Activated CD4-positive, alpha-beta memory T cell treated with anti-CD3 and anti-CD28 coated beads for 36 hours (primary cell): ENCODE results near the gene PPP1R10. TPM values are rescaled to one million over a fixed set of nuclear protein-coding genes. Genes with fewer than 3 reads are reported as not detected.
A peak's percentile ranks its signal among the peaks of the same experiment; 100 is the strongest.

Source experiments
- CTCF ChIA-PET: fragments of 350-600 bp; sonication (Branson Sonifier 250); formaldehyde crosslinking; loops from one replicate; lab custom pipeline; 2021; ENCODE audit warnings: antibody characterized with exemption, inconsistent platforms; lab: Charles Lee
- POLR2A ChIA-PET: fragments of 350-600 bp; sonication (Branson Sonifier 250); formaldehyde crosslinking; loops from one replicate; lab custom pipeline; 2021; ENCODE audit warnings: antibody characterized with exemption; lab: Charles Lee
- DNase-seq: peaks from one replicate; pipeline ENCODE4 v3.0.0-alpha.2; 2020
- H3K27ac Mint-ChIP-seq: one replicate; pipeline ENCODE4 v1.8.0; 2021; ENCODE audit warnings: mixed read lengths
- H3K27me3 Mint-ChIP-seq: one replicate; pipeline ENCODE4 v1.8.0; 2021; ENCODE audit warnings: mixed read lengths
- H3K36me3 Mint-ChIP-seq: one replicate; pipeline ENCODE4 v1.8.0; 2021; ENCODE audit warnings: mixed read lengths
- H3K4me1 Mint-ChIP-seq: one replicate; pipeline ENCODE4 v1.8.0; 2021; ENCODE audit warnings: low read depth, mixed read lengths
- H3K4me3 Mint-ChIP-seq: one replicate; pipeline ENCODE4 v1.8.0; 2021; ENCODE audit warnings: mild to moderate bottlenecking, mixed read lengths
- H3K9me3 Mint-ChIP-seq: one replicate; pipeline ENCODE4 v1.8.0; 2021; ENCODE audit warnings: mixed read lengths
- intact Hi-C: fragments of 100-400 bp; cut with micrococcal nuclease; formaldehyde crosslinking; loops from one replicate; pipeline ENCODE4 v1.15.1; 2023
- microRNA-seq: library from miRNA; unstranded; fragments of <30 nt; microRNA quantifications from one replicate; pipeline ENCODE4 v1.2.0, GENCODE V29; 2022; ENCODE audit warnings: borderline number of aligned reads, borderline microRNAs expressed, borderline replicate concordance
- total RNA-seq, 2 experiments: library from RNA; stranded (reverse); gene quantifications; one replicate each; pipeline ENCODE4 v1.2.3, GENCODE V29; 2021

The PPP1R10 gene
- total RNA-seq, 2 experiments from 2014 or later, result 64.5 to 67.4 TPM

DNA sequence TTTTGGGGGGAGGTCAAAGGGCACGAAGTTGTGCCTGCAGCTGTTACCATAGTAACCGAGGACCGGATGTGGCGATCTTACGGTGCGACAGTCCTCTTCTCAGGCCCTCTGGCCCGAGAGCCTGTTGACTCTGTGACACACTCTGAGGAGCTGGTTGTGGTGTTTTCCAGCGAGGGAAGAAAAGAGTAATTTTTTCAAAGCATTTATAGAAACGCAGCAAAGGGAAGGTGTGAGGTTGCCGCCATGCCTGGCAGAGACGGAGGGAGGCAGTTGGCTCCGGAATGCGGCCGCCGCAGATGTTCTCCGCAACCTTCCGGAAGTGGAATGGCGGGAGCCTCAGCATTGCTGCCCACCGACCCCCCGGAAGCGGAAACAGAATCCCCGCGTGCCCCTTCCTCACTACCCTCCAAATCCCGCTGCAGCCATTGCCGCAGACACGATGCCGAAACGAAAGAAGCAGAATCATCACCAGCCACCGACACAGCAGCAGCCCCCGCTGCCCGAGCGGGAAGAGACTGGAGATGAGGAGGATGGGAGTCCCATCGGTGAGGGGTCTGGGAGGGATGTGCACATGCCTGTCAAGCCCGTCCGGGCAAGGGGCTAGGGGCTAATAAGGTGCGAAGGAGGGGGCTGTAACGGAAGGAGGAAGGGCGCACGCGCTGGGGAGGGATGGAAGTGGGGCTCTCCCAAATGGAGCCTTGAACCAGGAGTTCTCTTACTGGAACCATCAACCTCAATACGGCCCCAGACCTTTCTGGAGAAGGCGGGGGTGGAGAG is 59.9 kb downstream of the PPP1R10 start, which contains the start of gene PRR3:
Gene PRR3, plus strand, starts transcription at position 390 of the 777 bp plus-strand sequence. Its CDS starts 50 bp downstream, at position 440.
- CTCF ChIA-PET, result interaction anchor here (0.7 to 9.5 kb wide), 8 partner anchors 14 to 75 kb away, joined by 3 to 134 read pairs (median 4); partner anchors contain the start of gene ABCF1
- peak within 1 kb of the TSS; percentile 97 for H3K4me3 Mint-ChIP-seq
- intact Hi-C loops, result loop anchor here (1.0 to 10.0 kb wide), 9 partner anchors 13 to 232 kb away; partner anchors contain the start of genes ABCF1, HLA-E, MDC1 and MRPS18B
- H3K36me3 Mint-ChIP-seq, result peaks cover 42% of the 10 kb centered on the region
- H3K9me3 Mint-ChIP-seq, result no peaks in the 10 kb centered on the region
- POLR2A ChIA-PET, result interaction anchor here (0.6 to 3.9 kb wide), 19 partner anchors 10 to 166 kb away, joined by 3 to 28 read pairs (median 4); partner anchors contain the start of genes ABCF1, MDC1 and MRPS18B
- DNase-seq, result peak; percentile 94
- H3K4me1 Mint-ChIP-seq, result peaks cover 44% of the 10 kb centered on the region
- H3K27ac Mint-ChIP-seq, result peak within 1 kb of the TSS; percentile 98
- no peaks in the 10 kb centered on the region for H3K27me3 Mint-ChIP-seq

DNA sequence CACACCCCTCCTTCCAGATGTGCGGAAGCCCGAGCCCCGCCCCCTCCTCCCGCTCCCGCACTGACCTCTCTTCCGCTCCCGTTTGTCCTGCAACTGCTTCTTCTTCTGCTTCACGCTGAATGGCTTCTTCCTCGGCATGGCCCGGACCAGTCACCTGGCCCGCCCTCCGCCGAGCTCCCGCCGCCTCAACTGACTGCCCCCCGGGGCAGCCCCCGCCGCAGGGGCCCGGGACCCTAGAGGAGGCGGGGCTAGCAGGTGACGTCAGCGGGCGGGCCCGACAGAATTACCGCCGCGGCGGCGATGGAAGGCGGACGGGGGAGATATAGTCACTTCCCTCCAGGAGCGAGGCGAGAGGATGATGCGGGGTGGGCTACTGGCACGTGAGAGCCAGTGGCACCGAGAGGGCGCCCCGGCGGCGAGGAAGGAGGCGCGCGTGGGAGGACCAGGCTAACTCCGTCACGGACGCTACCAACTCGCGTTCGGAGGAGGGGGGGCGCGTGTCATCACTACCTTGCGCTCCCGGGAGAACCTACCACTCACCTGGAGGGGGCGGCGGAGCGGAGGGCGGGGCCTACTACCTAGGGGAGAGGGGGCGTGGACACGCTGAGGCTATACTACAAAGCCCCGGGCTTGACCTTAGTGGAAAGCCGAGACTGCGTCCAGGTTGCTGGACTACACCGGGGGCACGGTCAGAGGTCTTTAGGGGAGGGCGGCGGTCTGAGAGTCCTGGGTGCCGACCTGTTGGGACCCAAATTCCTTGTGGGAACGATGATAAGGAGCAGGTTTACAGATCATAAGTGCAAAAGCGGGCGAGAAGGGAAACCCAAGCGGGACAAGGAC is 60.8 kb downstream of the PPP1R10 start, which contains the start of gene GNL1:
Gene GNL1, minus strand, starts transcription at position 424 of the 840 bp plus-strand sequence. Its CDS starts 286 bp downstream, at position 138.
- peak within 1 kb of the TSS; percentile 98 for H3K27ac Mint-ChIP-seq
- ChIA-PET CTCF (interaction anchor here (0.8 to 9.5 kb wide), 7 partner anchors 13 to 102 kb away, joined by 3 to 134 read pairs (median 5); partner anchors contain the start of gene ABCF1), POLR2A (interaction anchor here (0.6 to 3.9 kb wide), 10 partner anchors 10 to 229 kb away, joined by 3 to 28 read pairs (median 4); partner anchors contain the start of gene ABCF1)
- H3K4me1 Mint-ChIP-seq, result peaks cover 44% of the 10 kb centered on the region
- H3K4me3 Mint-ChIP-seq, result peak within 1 kb of the TSS; percentile 97
- intact Hi-C loops, result loop anchor here (1.0 to 10.0 kb wide), 9 partner anchors 12 to 231 kb away; partner anchors contain the start of genes ABCF1, HLA-E, MDC1 and MRPS18B
- no peaks in the 10 kb centered on the region for H3K27me3 Mint-ChIP-seq
- peak; percentile 100 for DNase-seq
- no peaks in the 10 kb centered on the region for H3K9me3 Mint-ChIP-seq
- H3K36me3 Mint-ChIP-seq, result peaks cover 46% of the 10 kb centered on the region

DNA sequence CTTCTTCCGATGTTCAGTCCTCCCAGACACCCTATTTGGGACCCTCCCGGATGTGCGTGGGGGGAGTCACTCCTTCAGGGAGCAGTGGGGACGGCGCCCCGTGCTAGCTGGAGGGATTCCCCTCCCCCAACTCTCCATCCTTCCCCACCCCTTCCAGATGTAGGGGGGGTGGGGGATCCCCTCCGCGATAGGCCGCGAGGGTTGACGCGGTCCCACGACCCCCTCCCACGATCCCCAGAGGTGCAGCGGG is 61.3 kb downstream of the PPP1R10 start:
- Mint-ChIP-seq H3K27ac (peak overlapping the region; percentile 98), H3K4me3 (peak overlapping the region; percentile 97), H3K27me3 (no peaks in the 10 kb centered on the region), H3K4me1 (peaks cover 44% of the 10 kb centered on the region), H3K9me3 (no peaks in the 10 kb centered on the region), H3K36me3 (peaks cover 50% of the 10 kb centered on the region)
- POLR2A ChIA-PET, result interaction anchor here (0.6 to 1.9 kb wide), 5 partner anchors 14 to 228 kb away, joined by 3 to 5 read pairs (median 4); no protein-coding TSS in a partner anchor
- intact Hi-C loops, result loop anchor here (1.0 to 10.0 kb wide), 9 partner anchors 11 to 231 kb away; partner anchors contain the start of genes ABCF1, HLA-E, MDC1 and MRPS18B
- CTCF ChIA-PET, result interaction anchor here (0.5 to 9.5 kb wide), 6 partner anchors 13 to 102 kb away, joined by 3 to 134 read pairs (median 5); no protein-coding TSS in a partner anchor
- DNase-seq, result no peak

DNA sequence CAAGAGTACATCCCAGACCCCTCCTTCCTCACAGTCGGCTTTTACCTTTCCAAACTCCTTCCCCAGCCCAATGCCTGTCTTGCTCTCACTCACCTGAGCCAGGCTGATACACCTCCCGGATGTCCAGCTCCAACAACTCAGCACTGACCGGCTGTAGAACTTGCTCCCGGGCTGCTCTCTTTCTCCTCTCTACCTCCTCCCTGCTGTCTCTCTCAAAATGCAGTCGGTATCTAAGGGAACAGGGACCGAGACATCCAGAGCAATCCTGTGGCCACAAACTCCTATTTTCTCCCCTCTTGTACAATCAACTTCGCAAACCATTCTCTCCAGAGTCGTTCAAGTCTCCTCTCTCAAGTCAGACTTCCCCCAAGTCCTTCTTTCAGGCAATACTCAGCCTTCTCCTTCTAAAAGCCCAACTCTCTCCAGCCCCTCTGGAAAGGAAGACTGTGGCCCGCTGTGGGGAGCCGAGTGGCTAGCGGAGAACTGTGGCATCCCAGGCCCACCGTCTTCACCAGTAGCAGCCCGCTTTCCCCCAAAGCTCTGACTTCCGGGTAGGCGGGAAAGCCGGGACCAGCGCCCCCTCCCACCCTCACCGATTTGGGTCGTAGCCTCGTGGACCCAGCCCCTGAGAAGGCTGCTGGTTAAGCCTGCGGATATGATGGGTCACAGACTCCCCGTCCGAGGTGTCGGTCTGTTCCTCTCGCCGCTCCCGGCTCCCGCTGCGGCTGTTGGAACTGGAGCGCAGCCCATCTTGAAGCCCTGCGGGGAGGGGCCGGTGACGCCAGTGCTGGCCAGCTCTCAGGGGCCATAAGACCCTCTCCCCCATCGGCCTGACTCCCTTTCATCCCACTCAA is 61.9 kb downstream of the PPP1R10 start:
- POLR2A ChIA-PET, result interaction anchor here (0.6 to 1.9 kb wide), 7 partner anchors 10 to 228 kb away, joined by 3 to 5 read pairs (median 3); partner anchors contain the start of gene ABCF1
- Mint-ChIP-seq H3K4me1 (peaks cover 42% of the 10 kb centered on the region), H3K27ac (peak overlapping the region; percentile 98), H3K4me3 (peak overlapping the region; percentile 97), H3K9me3 (no peaks in the 10 kb centered on the region), H3K27me3 (no peaks in the 10 kb centered on the region), H3K36me3 (peaks cover 55% of the 10 kb centered on the region)
- no peak for DNase-seq
- CTCF ChIA-PET, result interaction anchor here (0.5 to 9.5 kb wide), 8 partner anchors 12 to 175 kb away, joined by 3 to 134 read pairs (median 5); no protein-coding TSS in a partner anchor
- intact Hi-C loops, result loop anchor here (5.0 to 10.0 kb wide), 2 partner anchors 127 to 230 kb away; partner anchors contain the start of gene TRIM39

DNA sequence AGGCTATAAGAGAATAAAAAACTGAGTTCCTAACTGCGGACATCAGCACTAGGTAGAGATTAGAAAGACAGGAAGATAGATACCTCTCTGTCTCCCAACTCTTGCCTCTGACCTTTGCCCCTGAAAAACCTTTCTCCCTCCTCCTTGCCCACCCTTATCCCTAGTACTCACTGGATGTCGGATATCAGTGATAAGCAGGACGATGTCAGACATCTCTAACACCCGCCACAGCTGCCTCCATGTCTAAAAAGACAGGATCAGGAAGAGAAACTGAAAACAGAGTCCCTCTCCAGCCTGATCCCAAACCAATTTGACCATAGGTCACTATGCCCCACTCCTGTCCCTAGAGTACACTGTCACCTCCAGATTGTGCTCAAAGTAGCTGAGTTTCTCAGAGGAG is 62.6 kb downstream of the PPP1R10 start:
- Mint-ChIP-seq H3K9me3 (no peaks in the 10 kb centered on the region), H3K36me3 (peaks cover 56% of the 10 kb centered on the region), H3K27me3 (no peaks in the 10 kb centered on the region), H3K4me3 (peak overlapping the region; percentile 97), H3K4me1 (peaks cover 36% of the 10 kb centered on the region), H3K27ac (peak overlapping the region; percentile 23)
- POLR2A ChIA-PET, result interaction anchor here (0.9 to 1.3 kb wide), 2 partner anchors 10 to 17 kb away, joined by 3 read pairs; partner anchors contain the start of gene ABCF1
- CTCF ChIA-PET, result interaction anchor here (1.2 to 9.5 kb wide), 4 partner anchors 11 to 101 kb away, joined by 5 to 134 read pairs (median 10); no protein-coding TSS in a partner anchor
- no peak for DNase-seq
- intact Hi-C loops, result loop anchor here (10.0 kb wide), 1 partner anchor 230 kb away; the partner anchor contains the start of gene TRIM39

Small RNAs within 50 kb of the gene (microRNA-seq; reads per million reads assigned to microRNA genes)
- 147 reads per million, percentile 70 among the genes with 10 or more reads in this experiment for gene MIR877

Other genes with a start within 250 kb of the PPP1R10 start
- gene HLA-E, start 127.7 kb downstream of the PPP1R10 start, total RNA-seq, result 100 to 1,000 TPM; 481 to 485 TPM
- 10 to 100 TPM; 94.0 to 95.8 TPM for gene GNL1, start 60.8 kb downstream of the PPP1R10 start, total RNA-seq
- 10 to 100 TPM; 22.4 to 22.6 TPM for gene PRR3, start 59.9 kb downstream of the PPP1R10 start, total RNA-seq
- 10 to 100 TPM; 87.0 to 87.1 TPM for gene ABCF1, start 45.8 kb downstream of the PPP1R10 start, total RNA-seq
- 10 to 100 TPM; 90.9 to 95.3 TPM for gene MRPS18B, start 597 bp upstream of the PPP1R10 start, total RNA-seq
- 1 to 10 TPM; 7.6 to 8.7 TPM for gene ATAT1, start 9.6 kb upstream of the PPP1R10 start, total RNA-seq
- 10 to 100 TPM; 32.7 to 37.5 TPM for gene C6orf136, start 29.9 kb upstream of the PPP1R10 start, total RNA-seq
- gene DHX16, start 55.8 kb upstream of the PPP1R10 start, total RNA-seq, result 10 to 100 TPM; 33.1 to 35.3 TPM
- 100 to 1,000 TPM; 172 to 183 TPM for gene PPP1R18, start 69.4 kb upstream of the PPP1R10 start, total RNA-seq
- 10 to 100 TPM; 31.6 to 32.7 TPM for gene NRM, start 73.7 kb upstream of the PPP1R10 start, total RNA-seq
- gene MDC1, start 100.0 kb upstream of the PPP1R10 start, total RNA-seq, result 10 to 100 TPM; 79.5 to 88.7 TPM
- 1,000 to 10,000 TPM; 1,695 to 1,719 TPM for gene TUBB, start 103.1 kb upstream of the PPP1R10 start, total RNA-seq
- gene FLOT1, start 125.4 kb upstream of the PPP1R10 start, total RNA-seq, result 100 to 1,000 TPM; 226 to 231 TPM
- 100 to 1,000 TPM; 167 to 171 TPM for gene IER3, start 127.3 kb upstream of the PPP1R10 start, total RNA-seq